HepG2 (cell line): ENCODE results near the gene RETREG2. TPM values are rescaled to one million over a fixed set of nuclear protein-coding genes. Genes with fewer than 3 reads are reported as not detected.
A peak's percentile ranks its signal among the peaks of the same experiment; 100 is the strongest.

ENCODE experiments used
- CEBPG ChIP-seq: IDR thresholded peaks from 2 replicates; pipeline ENCODE4 v1.6.1; 2016
- CREB1 ChIP-seq, 2 experiments: fragments of 450-650 bp in 1 of 2; IDR thresholded peaks; 2 replicates each; pipeline ENCODE4 v1.6.1; 2016 to 2017; ENCODE audit warnings: control low read depth in 1 of 2, mild to moderate bottlenecking in 1 of 2, missing compliant biosample characterization in 1 of 2, missing genetic modification characterization in 1 of 2
- DMTF1 ChIP-seq: sonication (generic); formaldehyde crosslinking; IDR thresholded peaks from 2 replicates; pipeline ENCODE4 v1.4.0; 2020; ENCODE audit warnings: mild to moderate bottlenecking, missing genetic modification reagents
- HBP1 ChIP-seq: IDR thresholded peaks from 2 replicates; pipeline ENCODE4 v1.6.1; 2016; ENCODE audit warnings: low read depth, control low read depth
- KDM5A ChIP-seq: fragments of 200-600 bp; sonication (generic); IDR thresholded peaks from 2 replicates; pipeline ENCODE4 v1.7.0; 2018; ENCODE audit warnings: antibody characterized with exemption, mild to moderate bottlenecking, low read length, borderline replicate concordance
- MLXIP ChIP-seq: sonication (generic); formaldehyde crosslinking; IDR thresholded peaks from 2 replicates; pipeline ENCODE4 v1.9.0; 2021; ENCODE audit warnings: missing genetic modification reagents, borderline replicate concordance
- RFXANK ChIP-seq: IDR thresholded peaks from 2 replicates; pipeline ENCODE4 v1.6.1; 2016
- SATB2 ChIP-seq: sonication (generic); formaldehyde crosslinking; IDR thresholded peaks from 2 replicates; pipeline ENCODE4 v1.5.0; 2020; ENCODE audit warnings: missing genetic modification reagents
- THAP8 ChIP-seq: sonication (generic); formaldehyde crosslinking; IDR thresholded peaks from 2 replicates; pipeline ENCODE4 v1.5.1; 2020; ENCODE audit warnings: missing genetic modification reagents, mild to moderate bottlenecking, borderline replicate concordance
- XRCC5 ChIP-seq: fragments of 200-400 bp; formaldehyde crosslinking; optimal IDR thresholded peaks from 2 replicates; pipeline ENCODE3; 2017; ENCODE audit warnings: mild to moderate bottlenecking, low read length
- ZBTB3 ChIP-seq: sonication (generic); formaldehyde crosslinking; IDR thresholded peaks from 2 replicates; pipeline ENCODE4 v1.4.0; 2020; ENCODE audit warnings: low read depth, mild to moderate bottlenecking, moderate library complexity, missing genetic modification reagents, borderline replicate concordance
- ZNF136 ChIP-seq: sonication (generic); formaldehyde crosslinking; IDR thresholded peaks from 2 replicates; pipeline ENCODE4 v1.8.1; 2022; ENCODE audit warnings: low read depth, mild to moderate bottlenecking, moderate library complexity, missing genetic modification reagents
- ZNF18 ChIP-seq: sonication (generic); formaldehyde crosslinking; IDR thresholded peaks from 2 replicates; pipeline ENCODE4 v1.8.0; 2022; ENCODE audit warnings: mild to moderate bottlenecking, missing genetic modification reagents; ENCODE audit not compliant: insufficient replicate concordance
- ZNF234 ChIP-seq: sonication (generic); formaldehyde crosslinking; conservative IDR thresholded peaks from 2 replicates; pipeline ENCODE4 v1.5.1; 2020; ENCODE audit warnings: mild to moderate bottlenecking, missing genetic modification reagents
- ZNF343 ChIP-seq: sonication (generic); formaldehyde crosslinking; IDR thresholded peaks from 2 replicates; pipeline ENCODE4 v1.4.0; 2020; ENCODE audit warnings: mild to moderate bottlenecking, missing genetic modification reagents
- ZNF563 ChIP-seq: sonication (generic); formaldehyde crosslinking; IDR thresholded peaks from 2 replicates; pipeline ENCODE4 v1.8.0; 2022; ENCODE audit warnings: mild to moderate bottlenecking, moderate library complexity, missing genetic modification reagents
- ZNF772 ChIP-seq: sonication (generic); formaldehyde crosslinking; IDR thresholded peaks from 2 replicates; pipeline ENCODE4 v1.5.0; 2020; ENCODE audit warnings: mild to moderate bottlenecking, missing genetic modification reagents
- ZNF780A ChIP-seq: sonication (generic); formaldehyde crosslinking; IDR thresholded peaks from 2 replicates; pipeline ENCODE4 v1.8.0; 2022; ENCODE audit warnings: mild to moderate bottlenecking, missing genetic modification reagents, moderate library complexity
- ZSCAN12 ChIP-seq: sonication (generic); formaldehyde crosslinking; IDR thresholded peaks from 2 replicates; pipeline ENCODE4 v1.9.0; 2021; ENCODE audit warnings: mild to moderate bottlenecking, missing genetic modification reagents
- polyA plus RNA-seq, 8 experiments: library from polyadenylated mRNA; depleted of rRNA in 3 of 8; stranded (reverse) in 7 of 8; unstranded in 1 of 8; fragments of >200 nt; fragmentation: Illumina TruSeq in 4 of 8; extraction: Trizol in 4 of 8; gene quantifications; 2 replicates each; pipeline versions ENCODE4 v1.2.1 to v1.2.3, GENCODE V29; 2011 to 2016; ENCODE audit warnings: low read depth in 4 of 8, missing spikeins in 1 of 8, mixed read lengths in 1 of 8; ENCODE audit not compliant: insufficient read depth in 1 of 8
- total RNA-seq, 5 experiments: library from RNA; depleted of rRNA; stranded (reverse); fragments of >200 nt; fragmentation: Illumina TruSeq; extraction: Trizol; gene quantifications; 2 replicates each; pipeline ENCODE4 v1.2.3, GENCODE V29; 2016; ENCODE audit warnings: low read depth in 1 of 5

RETREG2 gene
- total and polyA plus RNA-seq, 2 of the 13 experiments (the other 11 are each of a cell fraction or from before 2014, with no cell fraction given), result 86.0 to 134 TPM

GRCh38 chr2:219229305-219230058 is 51.4 kb downstream of the RETREG2 start, which contains the start of the genes ANKZF1 and ATG9A (continued):
- TF ChIP-seq CREB1 (IDR thresholded peaks at IDR 0.05), result peak; percentile 92
- peak; percentile 95 for TF ChIP-seq CREB1 (CRISPR knock-in tag; IDR thresholded peaks at IDR 0.05)
- peak; percentile 85 for TF ChIP-seq ZNF772 (CRISPR knock-in tag)
- TF ChIP-seq XRCC5, result peak; percentile 82
- TF ChIP-seq RFXANK, result peak; percentile 44; the same call in 1 of the 2 replicates
- peak; percentile 3; the same call in 1 of the 2 replicates for TF ChIP-seq THAP8 (CRISPR knock-in tag)
- peak; percentile 34 for TF ChIP-seq ZNF18 (CRISPR knock-in tag)
- TF ChIP-seq ZNF136, result peak; percentile 28; the same call in 1 of the 2 replicates
- TF ChIP-seq ZNF343 (CRISPR knock-in tag), result no peak
- peak; percentile 89; the same call in 1 of the 2 replicates for TF ChIP-seq SATB2
- TF ChIP-seq ZNF780A (CRISPR knock-in tag), result no peak
- no peak for TF ChIP-seq DMTF1 (CRISPR knock-in tag)
- no peak for TF ChIP-seq ZNF234 (CRISPR knock-in tag)
- TF ChIP-seq ZSCAN12 (CRISPR knock-in tag), result 0 out of 2 replicates have a peak, but pooled peaks have one; percentile 48
- TF ChIP-seq ZNF563 (CRISPR knock-in tag), result peak; percentile 83
- TF ChIP-seq KDM5A, result peak; percentile 96
- peak; percentile 79 for TF ChIP-seq CEBPG (CRISPR knock-in tag)
- TF ChIP-seq HBP1, result peak; percentile 66; the same call in 1 of the 2 replicates
- peak; percentile 28; the same call in 1 of the 2 replicates for TF ChIP-seq MLXIP
- TF ChIP-seq ZBTB3 (CRISPR knock-in tag), result 0 out of 2 replicates have a peak, but pooled peaks have one; percentile 59
